Stomach (tissue), 9 donors: ENCODE results near the gene LRP1B. TPM values are rescaled to one million over a fixed set of nuclear protein-coding genes. Genes with fewer than 3 reads are reported as not detected.

ENCODE experiments used
- DNase-seq, 2 donors: peaks; one replicate each; pipeline versions ENCODE4 v3.0.0 to v3.0.0-alpha.2; 2013 to 2019
- H3K27ac ChIP-seq, 5 donors: fragments of 200-600 bp in 4 of 5; sonication (generic) in 4 of 5; one replicate each; pipeline ENCODE4 v1.5.1; 2013 to 2019; ENCODE audit warnings: mild to moderate bottlenecking in 1 of 5, moderate library complexity in 1 of 5
- H3K27me3 ChIP-seq, 3 donors: fragments of 200-600 bp; sonication (generic); one replicate each; pipeline ENCODE4 v1.5.1; 2017 to 2019; ENCODE audit warnings: mixed run types in 1 of 3
- H3K36me3 ChIP-seq, 4 donors: fragments of 200-600 bp; sonication (generic); 1 replicate in 3 of 4; 2 replicates in 1 of 4; pipeline ENCODE4 v1.5.1; 2016 to 2019
- H3K4me1 ChIP-seq, 4 donors: fragments of 200-600 bp; sonication (generic); one replicate each; pipeline ENCODE4 v1.5.1; 2016 to 2019
- H3K4me3 ChIP-seq, 4 donors: fragments of 200-600 bp; sonication (generic) in 3 of 4; one replicate each; pipeline ENCODE4 v1.5.1; 2016 to 2019; ENCODE audit warnings: mild to moderate bottlenecking in 1 of 4
- H3K9me3 ChIP-seq, 4 donors: fragments of 200-600 bp; sonication (generic); one replicate each; pipeline ENCODE4 v1.5.1; 2016 to 2019
- EP300 ChIP-seq: sonication (generic); formaldehyde crosslinking; IDR thresholded peaks from one replicate; pipeline ENCODE4 v1.6.1; 2017; ENCODE audit warnings: antibody characterized with exemption
- POLR2A ChIP-seq, 4 donors: fragments of 450-650 bp; IDR thresholded peaks; one replicate each; pipeline ENCODE4 v1.6.1; 2016; ENCODE audit warnings: antibody characterized with exemption in 4 of 4, control low read depth in 2 of 4, mild to moderate bottlenecking in 1 of 4, moderate library complexity in 1 of 4
- POLR2AphosphoS5 ChIP-seq, 3 donors: sonication (generic); formaldehyde crosslinking; IDR thresholded peaks; one replicate each; pipeline ENCODE4 v1.6.1; 2016; ENCODE audit warnings: antibody characterized with exemption in 3 of 3
- WGBS, 5 donors: extraction: QIAGEN DNeasy Blood & Tissue Kit in 3 of 5; methylation state at CpG; one replicate each; pipeline versions ENCODE4 v1.1.5 to v1.1.7; 2013 to 2018; 5-methylcytosine and 5-hydroxymethylcytosine counted together
- intact Hi-C: fragments of 100-400 bp; cut with DNase I; formaldehyde crosslinking; loops from one replicate; pipeline ENCODE4 v1.15.1; 2023; ENCODE audit warnings: low total_unique reads
- polyA plus RNA-seq, 3 donors: library from polyadenylated mRNA; stranded (reverse); fragments of 200-250 nt; gene quantifications; one replicate each; pipeline ENCODE4 v1.2.3, GENCODE V29; 2013
- total RNA-seq, 5 donors: library from RNA; depleted of rRNA; stranded (reverse); fragments of >200 nt; gene quantifications; one replicate each; pipeline versions ENCODE4 v1.1.0 to v1.2.3, GENCODE V29; 2014 to 2016
- TF ChIP-seq, protein P1 (sequence below), 7 experiments: fragments of 450-650 bp in 4 of 7; fragments of 200-600 bp in 3 of 7; sonication (generic) in 3 of 7; IDR thresholded peaks; one replicate each; pipeline ENCODE4 v1.5.1; 2016 to 2019; ENCODE audit warnings: antibody characterized with exemption in 7 of 7, control low read depth in 2 of 7, mild to moderate bottlenecking in 1 of 7
- donor health status: healthy with polysubstance abuse.
- donor health status: Bipolar disorder and iron deficiency.
- donor health status: healthy.

The LRP1B gene
- total and polyA plus RNA-seq, 8 donors: under 0.01 to 9.0 (median 0.38) TPM

DNA sequence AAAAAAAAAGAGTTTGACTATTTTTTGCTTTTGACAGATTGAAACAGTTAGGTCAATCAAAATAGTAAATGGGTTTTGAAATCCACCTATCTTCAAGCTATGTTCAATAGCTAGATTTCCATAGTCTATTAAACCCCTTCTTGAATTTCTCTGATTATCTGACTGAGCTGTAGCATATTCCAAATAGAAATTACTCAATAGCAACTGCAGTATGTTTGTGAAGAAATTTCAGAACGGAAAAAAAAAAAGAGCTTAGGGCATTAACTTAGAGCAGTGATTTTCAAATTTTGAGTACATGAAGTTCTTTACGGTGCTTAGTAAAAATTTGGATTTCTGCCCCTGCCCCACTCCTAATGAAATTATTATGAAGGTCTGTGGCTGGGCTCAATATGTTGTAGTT, 432.3 kb downstream of the LRP1B start:
- Histone ChIP-seq H3K4me1 (peaks cover 0 to 7% (median 2%) of the 10 kb centered on the region in 4 donors), H3K36me3 (no peaks in the 10 kb centered on the region), H3K9me3 (no peaks in the 10 kb centered on the region), H3K27ac (no peak overlapping the region), H3K4me3 (no peak overlapping the region), H3K27me3 (no peaks in the 10 kb centered on the region)
- no peak for TF ChIP-seq POLR2A (IDR thresholded peaks at IDR 0.05)
- TF ChIP-seq, protein P1, sequence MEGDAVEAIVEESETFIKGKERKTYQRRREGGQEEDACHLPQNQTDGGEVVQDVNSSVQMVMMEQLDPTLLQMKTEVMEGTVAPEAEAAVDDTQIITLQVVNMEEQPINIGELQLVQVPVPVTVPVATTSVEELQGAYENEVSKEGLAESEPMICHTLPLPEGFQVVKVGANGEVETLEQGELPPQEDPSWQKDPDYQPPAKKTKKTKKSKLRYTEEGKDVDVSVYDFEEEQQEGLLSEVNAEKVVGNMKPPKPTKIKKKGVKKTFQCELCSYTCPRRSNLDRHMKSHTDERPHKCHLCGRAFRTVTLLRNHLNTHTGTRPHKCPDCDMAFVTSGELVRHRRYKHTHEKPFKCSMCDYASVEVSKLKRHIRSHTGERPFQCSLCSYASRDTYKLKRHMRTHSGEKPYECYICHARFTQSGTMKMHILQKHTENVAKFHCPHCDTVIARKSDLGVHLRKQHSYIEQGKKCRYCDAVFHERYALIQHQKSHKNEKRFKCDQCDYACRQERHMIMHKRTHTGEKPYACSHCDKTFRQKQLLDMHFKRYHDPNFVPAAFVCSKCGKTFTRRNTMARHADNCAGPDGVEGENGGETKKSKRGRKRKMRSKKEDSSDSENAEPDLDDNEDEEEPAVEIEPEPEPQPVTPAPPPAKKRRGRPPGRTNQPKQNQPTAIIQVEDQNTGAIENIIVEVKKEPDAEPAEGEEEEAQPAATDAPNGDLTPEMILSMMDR (IDR thresholded peaks at IDR 0.05): no peak
- TF ChIP-seq EP300: no peak
- TF ChIP-seq POLR2AphosphoS5 (IDR thresholded peaks at IDR 0.05): no peak
- 74 to 88% (median 85%) methylated on average over 2 of the region's 2 CpGs for WGBS, 5 donors
- intact Hi-C loops: no loop called here
- no peak for DNase-seq

DNA sequence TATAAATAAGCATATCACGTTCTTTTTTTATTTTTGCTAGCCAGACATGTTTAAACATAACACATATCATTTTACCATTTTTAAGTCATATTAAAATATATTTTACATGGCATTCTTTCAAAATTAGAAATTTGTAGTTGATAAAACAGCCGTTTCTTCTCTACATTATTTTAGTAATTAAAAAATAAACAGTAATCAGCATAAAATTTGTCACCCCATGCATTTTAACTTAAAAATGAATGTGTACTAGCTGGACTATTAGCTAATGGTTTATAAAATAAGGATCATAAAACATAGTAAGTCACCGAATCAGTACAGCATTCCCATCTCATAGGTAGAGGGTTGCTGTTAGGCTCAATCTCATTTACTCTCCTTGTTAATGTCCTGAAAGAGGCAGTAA, 433.8 kb downstream of the LRP1B start:
- no peak for TF ChIP-seq POLR2AphosphoS5 (IDR thresholded peaks at IDR 0.05)
- TF ChIP-seq, protein P1 (IDR thresholded peaks at IDR 0.05): no peak
- no peak for TF ChIP-seq EP300
- TF ChIP-seq POLR2A (IDR thresholded peaks at IDR 0.05): no peak
- no peak for DNase-seq
- Histone ChIP-seq H3K9me3 (no peaks in the 10 kb centered on the region), H3K4me3 (no peak overlapping the region), H3K4me1 (peaks cover 0 to 7% (median 0%) of the 10 kb centered on the region in 4 donors), H3K27ac (no peak overlapping the region), H3K27me3 (no peaks in the 10 kb centered on the region), H3K36me3 (no peaks in the 10 kb centered on the region)
- WGBS, 5 donors: 87 to 93% (median 90%) methylated on average over 3 of the region's 3 CpGs
- intact Hi-C loops: no loop called here

- H3K4me3 ChIP-seq: no peak overlapping the region
- intact Hi-C loops: no loop called here
- no peaks in the 10 kb centered on the region for H3K27me3 ChIP-seq
- WGBS, 5 donors: 87 to 99% (median 94%) methylated on average over 2 of the region's 2 CpGs
- H3K9me3 ChIP-seq: no peaks in the 10 kb centered on the region
- no peak for DNase-seq
- TF ChIP-seq, protein P1 (IDR thresholded peaks at IDR 0.05): no peak
- TF ChIP-seq POLR2AphosphoS5 (IDR thresholded peaks at IDR 0.05): no peak
- no peak for TF ChIP-seq EP300
- TF ChIP-seq POLR2A (IDR thresholded peaks at IDR 0.05): no peak
- no peaks in the 10 kb centered on the region for H3K36me3 ChIP-seq
- no peak overlapping the region for H3K27ac ChIP-seq
- H3K4me1 ChIP-seq: peaks cover 0 to 7% (median 0%) of the 10 kb centered on the region in 4 donors
Observed at GRCh38 chr2:141694180-141694579, 436.6 kb downstream of the LRP1B start.

DNA sequence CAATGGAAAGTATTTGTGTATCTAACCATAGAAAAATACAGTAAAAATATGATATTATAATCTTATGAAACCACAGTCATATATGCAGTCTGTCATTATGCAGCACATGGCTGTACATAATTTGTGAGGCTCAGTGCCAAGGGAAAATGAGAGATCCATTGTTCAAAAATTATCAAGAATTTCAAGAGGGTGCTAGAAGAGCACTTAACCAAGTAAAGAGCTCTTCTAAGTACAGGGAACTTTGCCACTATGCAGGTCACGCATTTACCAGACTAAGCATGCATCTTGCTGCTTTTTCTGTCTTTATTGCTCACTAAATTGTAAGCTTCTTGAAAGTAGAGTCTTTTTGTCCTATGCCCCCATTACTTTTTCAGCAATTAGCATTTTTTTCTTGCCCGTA, 438.0 kb downstream of the LRP1B start:
- intact Hi-C loops: no loop called here
- no peak for DNase-seq
- Histone ChIP-seq H3K27ac (no peak overlapping the region), H3K4me1 (peaks cover 0 to 2% (median 0%) of the 10 kb centered on the region in 4 donors), H3K4me3 (no peak overlapping the region), H3K27me3 (no peaks in the 10 kb centered on the region), H3K9me3 (no peaks in the 10 kb centered on the region), H3K36me3 (no peaks in the 10 kb centered on the region)
- WGBS, 5 donors: 85 to 93% (median 89%) methylated on average over 2 of the region's 2 CpGs
- TF ChIP-seq EP300 (no peak), POLR2A (IDR thresholded peaks at IDR 0.05) (no peak), POLR2AphosphoS5 (IDR thresholded peaks at IDR 0.05) (no peak)
- TF ChIP-seq, protein P1 (IDR thresholded peaks at IDR 0.05): no peak
